Measurements from ENCODE around the gene MBD5.

- TF ChIP-seq CTCF (IDR thresholded peaks at IDR 0.05; ENCODE audit: low read depth, low read length) (no peak), EZH2phosphoT487 (IDR thresholded peaks at IDR 0.05; ENCODE audit: low read depth) (no peak)
Observed at GRCh38 chr2:148545390-148546256, 524.7 kb downstream of the MBD5 start.

All from OCI-LY3 (cell line).